NOMO-1 treated with DMSO at 0.1 percent for 48 hours (cell line): ENCODE measurements around the gene FAM13A.
"Not testable (repeated sequence)": the region's sequence is repeated elsewhere in the genome, so short reads cannot be mapped to it uniquely, and the experiment has no call there.

Source experiments
- DNase-seq: peaks from one replicate; lab custom pipeline; 2025; ENCODE audit not compliant: unreplicated experiment; lab: John Stamatoyannopoulos, UW

FAM13A gene

DNA sequence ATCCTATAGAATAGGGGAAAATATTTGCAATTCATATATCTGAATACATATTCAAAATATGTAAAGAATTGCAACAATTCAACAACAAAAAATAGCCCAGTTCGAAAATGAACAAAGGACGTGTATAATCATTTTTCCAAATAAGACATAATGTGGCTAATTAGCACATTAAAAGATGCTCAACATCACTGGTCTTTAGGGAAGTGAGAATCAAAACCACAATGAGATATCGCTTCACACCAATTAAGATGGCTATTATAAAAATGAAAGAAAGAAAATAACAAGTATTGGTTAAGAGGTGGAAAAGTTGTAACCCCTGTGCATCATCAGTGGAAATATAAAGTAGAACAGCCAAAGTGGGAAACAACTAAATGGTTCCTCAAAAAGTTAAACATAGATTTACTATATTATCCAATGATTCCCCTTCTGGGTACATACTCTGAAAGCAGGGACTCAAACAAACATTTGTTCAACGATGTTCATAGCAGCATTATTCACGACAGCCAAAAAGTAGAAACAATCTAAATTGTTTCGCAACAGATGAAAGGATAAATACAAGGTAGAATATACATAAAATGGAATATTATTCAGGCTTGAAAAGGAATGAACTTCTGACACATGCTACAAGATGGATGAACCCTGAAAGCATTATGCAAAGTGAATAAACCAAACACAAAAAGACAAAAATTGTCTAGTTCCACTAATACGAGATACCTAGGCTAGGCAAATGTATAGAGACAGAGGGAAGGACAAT, 12.7 kb downstream of the FAM13A start:
- DNase-seq: peak; percentile 39

GRCh38 chr4:89042055-89042454, 14.9 kb downstream of the FAM13A start:
- no peak for DNase-seq

- DNase-seq: no peak
These were observed 17.2 kb downstream of the FAM13A start for GRCh38 chr4:89039730-89040338.

DNA sequence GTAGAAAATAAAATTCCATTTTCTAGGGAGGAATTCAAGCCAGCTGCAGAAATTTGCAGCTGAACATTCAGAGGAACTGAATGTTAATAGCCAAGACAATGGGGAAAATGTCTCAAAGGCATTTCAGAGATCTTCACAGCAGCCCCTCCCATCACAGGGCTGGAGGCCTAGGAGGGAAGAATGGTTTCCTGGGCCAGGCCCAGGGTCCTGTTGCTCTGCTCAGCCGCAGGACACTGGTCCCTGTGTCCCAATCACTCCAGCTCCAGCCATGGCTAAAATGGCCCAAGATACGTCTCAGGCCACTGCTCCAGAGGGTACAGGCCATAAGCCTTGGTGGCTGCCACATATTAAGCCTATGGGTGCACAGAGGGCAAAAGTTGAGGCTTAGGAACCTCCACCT, 20.4 kb downstream of the FAM13A start:
- no peak for DNase-seq

GRCh38 chr4:89031272-89031671, 25.7 kb downstream of the FAM13A start:
- no peak for DNase-seq

- no peak for DNase-seq
These were observed 27.4 kb downstream of the FAM13A start for GRCh38 chr4:89029591-89029990.

- DNase-seq: no peak
These were observed 30.4 kb downstream of the FAM13A start for GRCh38 chr4:89026542-89026941.

DNA sequence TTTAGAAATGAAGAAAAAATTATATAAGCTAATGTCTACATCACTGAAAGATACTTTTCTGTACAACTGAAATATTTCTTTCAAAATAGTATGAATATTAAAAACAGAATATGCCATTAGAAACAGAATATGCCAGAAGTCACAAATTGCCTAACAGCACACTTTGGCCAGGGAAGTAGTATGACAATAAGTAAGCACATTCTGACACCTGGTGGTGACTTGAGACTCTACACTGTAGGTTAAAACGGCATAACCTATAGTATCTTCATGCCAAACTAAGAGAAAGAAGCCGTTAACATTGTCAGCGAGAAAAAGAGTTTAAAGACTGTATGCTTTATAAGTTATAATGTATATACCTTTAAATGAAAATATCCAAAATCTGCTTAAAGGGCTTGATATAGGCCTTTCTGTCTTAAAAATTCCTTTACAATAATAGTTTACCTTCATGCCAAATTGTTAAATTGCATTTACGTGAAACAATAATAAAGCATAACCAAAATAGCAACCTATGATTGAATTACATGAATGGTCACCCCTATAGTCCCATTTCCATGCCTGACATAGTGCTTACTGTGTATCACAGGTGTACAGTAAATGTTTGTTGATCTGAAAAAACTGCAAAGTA, 32.8 kb downstream of the FAM13A start:
- peak; percentile 63 for DNase-seq

DNA sequence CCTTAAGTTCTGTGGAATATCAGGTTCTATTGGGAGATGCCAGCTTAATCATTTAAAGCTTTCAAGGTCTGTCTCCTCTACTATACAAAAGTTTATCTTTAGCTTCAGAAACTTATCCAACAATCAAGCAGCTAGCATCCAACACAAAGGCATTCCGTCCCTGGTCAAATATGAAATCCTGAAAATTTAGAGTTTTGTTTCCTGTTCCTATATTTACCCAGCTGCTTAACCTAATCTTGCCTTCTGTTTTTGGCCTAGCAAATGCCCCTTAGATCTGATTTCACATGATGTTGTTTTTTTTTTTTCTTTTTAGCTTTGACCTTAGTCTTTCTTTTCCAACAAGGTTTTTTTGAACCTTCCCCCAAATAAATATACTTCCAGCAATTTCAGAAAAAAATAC, 33.8 kb downstream of the FAM13A start:
- DNase-seq: no peak

GRCh38 chr4:89022426-89023128, 34.4 kb downstream of the FAM13A start:
- DNase-seq: no peak

- DNase-seq: no peak
These were observed 35.3 kb downstream of the FAM13A start for GRCh38 chr4:89021684-89022083.

DNA sequence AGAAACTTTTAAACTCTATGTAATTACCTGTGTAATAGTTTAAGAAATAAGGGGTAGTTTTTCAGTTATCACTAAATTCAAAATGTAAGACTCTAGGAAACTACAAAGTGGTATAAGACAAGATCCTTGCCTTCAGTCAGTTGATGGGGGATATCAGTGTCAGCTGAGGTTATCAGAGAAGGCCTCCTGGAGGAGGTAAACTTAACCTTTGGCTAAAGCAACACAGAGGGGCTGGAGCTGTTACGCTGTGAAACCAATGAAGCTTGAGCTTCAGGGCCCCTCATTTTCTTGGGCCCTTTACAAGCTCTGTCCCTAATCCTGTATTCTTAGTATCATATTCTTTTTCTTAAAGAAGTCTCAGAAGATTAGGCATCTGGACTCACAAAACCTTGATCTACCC, 35.9 kb downstream of the FAM13A start:
- DNase-seq: no peak

- DNase-seq: not testable (repeated sequence)
These were observed 42.1 kb downstream of the FAM13A start for GRCh38 chr4:89014897-89015296.

GRCh38 chr4:89009761-89010369, 47.1 kb downstream of the FAM13A start:
- DNase-seq: no peak

DNA sequence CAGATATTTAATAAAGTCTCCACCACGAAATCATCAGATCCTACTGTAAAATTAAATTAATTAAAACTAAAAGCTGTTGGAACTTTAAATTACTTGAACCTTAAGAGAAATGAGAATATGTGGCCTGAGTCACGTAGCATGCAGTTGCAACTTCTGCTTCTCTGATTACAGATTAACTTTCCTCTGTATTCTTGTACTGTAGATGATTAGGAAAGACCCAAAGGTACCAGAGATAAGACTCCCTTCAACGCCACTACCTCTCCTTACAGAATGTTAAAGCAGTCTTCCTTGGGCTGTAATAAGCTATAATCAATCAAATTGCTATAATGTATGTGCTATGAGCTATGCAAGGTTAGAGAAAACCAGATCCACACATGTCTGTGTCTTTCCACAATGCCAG, 47.9 kb downstream of the FAM13A start:
- peak; percentile 2 for DNase-seq

DNA sequence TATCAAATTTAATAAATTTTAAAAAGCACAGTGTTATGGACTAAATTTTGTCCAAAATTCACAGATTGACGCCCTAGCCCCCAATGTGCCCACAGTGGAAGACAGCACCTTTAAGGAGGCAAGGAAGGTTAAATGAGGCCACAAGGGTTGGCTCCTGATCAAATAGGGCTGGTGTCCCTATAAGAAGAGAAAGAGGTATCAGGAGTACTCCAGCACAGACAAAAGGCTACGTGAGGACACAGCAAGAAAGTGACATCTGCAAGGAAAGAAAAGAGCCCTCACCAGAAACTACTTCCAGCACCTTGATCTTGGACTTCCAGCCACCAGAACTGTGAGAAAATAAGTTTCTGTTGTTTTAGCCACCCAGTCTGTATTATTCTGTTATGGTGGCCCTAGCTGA, 48.8 kb downstream of the FAM13A start:
- no peak for DNase-seq

DNA sequence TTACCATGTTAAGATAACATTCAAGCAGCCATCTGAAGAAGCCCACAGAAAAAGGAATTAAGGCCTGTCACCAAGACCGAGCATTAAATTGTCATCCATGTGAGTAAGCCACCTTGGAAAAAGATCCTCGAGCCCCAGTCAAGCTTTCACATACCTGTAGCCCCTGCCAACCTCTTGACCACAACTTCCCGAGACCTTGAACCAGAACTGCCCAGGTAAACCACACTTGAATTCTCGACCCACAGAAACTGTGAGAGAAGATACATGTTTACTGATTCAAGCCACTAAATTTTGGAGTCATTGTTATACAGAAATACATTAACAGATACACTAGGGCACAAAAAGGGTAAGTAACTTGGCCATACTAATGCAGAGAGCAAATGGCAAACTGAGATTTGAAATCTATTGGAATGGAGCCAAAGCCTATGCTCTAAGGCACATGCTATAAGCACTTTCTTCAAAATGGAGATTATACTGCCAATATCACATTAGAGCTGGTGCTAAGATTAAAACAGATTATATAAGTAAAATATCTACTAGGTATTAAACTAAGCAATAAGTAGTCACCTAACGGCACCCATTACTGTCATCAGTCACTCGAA, 49.5 kb downstream of the FAM13A start:
- no peak for DNase-seq

DNA sequence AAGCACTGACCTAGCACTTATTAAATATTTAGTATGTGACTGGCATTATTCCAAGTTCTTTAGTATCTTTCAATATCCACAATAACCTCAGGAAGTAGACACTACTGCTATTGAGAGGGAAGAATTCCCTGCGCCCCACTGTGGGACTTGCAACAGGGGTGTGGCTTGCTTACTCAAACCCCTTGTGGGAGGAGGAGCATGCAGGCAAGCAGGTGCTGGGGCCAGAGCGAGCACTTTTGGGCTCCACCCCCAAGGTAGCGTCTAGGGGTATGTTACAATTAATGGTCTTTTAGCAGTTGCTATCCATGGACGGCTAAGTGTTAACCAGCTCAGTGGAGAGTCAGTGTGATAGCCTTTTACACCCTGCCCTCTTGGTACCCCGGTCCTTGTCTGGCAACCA, 50.7 kb downstream of the FAM13A start:
- DNase-seq: no peak

DNA sequence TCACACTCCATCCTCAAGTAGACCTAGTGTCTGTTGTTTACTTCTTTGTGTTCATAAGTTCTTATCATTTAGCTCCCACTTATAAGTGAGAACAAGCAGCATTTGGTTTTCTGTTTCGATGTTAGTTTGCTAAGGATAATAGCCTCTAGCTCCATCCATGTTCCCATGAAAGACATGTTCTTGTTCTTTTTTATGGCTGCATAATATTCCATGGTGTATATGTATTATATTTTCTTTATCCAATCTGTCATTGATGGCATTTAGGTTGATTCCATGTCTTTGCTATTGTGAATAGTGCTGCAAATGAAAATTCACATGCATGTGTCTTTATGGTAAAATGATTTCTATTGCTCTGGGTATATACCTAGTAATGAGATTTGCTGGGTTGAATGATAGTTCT, 51.9 kb downstream of the FAM13A start:
- not testable (repeated sequence) for DNase-seq

GRCh38 chr4:89001647-89002445, 55.1 kb downstream of the FAM13A start:
- DNase-seq: no peak
